Measurements from ENCODE around the gene TTI1. TPM values are rescaled to one million over a fixed set of nuclear protein-coding genes. Genes with fewer than 3 reads are reported as not detected.

The TTI1 gene
- polyA plus RNA-seq, 4 donors: 5.7 to 21.4 (median 6.8) TPM

- no peak overlapping the region for H3K27ac ChIP-seq (ENCODE audit: low read depth in 1 of 3, low read length in 2 of 3)
These were observed 93.3 kb downstream of the TTI1 start for GRCh38 chr20:37939701-37940560.

DNA sequence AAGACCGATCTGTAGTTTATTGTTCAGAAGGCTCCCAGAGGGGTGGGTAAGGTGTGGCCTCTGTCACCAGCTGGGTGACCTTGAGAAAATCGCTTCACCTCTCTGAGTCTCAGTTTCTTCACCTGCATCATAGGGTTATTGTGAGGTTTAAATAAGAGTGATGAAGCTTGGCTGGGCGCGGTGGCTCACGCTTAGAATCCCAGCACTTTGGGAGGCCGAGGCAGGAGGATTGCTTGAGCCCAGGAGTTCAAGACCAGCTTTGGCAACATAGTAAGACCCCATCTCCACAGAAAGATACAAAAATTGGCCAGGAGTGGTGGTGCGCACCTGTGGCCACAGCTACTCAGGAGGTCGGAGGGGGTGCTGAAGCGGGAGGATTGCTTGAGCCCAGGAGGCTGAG, 94.3 kb downstream of the TTI1 start:
- no peaks in the 10 kb centered on the region for H3K9me3 ChIP-seq (ENCODE audit: control insufficient read depth in 2 of 2, insufficient read depth in 1 of 2, low read depth in 1 of 2, low read length in 1 of 2)
- peaks cover 0 to 4% (median 0%) of the 10 kb centered on the region in 3 donors for H3K27me3 ChIP-seq (ENCODE audit: control insufficient read depth in 3 of 3, insufficient read depth in 3 of 3, low read length in 3 of 3)
- H3K4me1 ChIP-seq (ENCODE audit: control insufficient read depth in 3 of 3, insufficient read depth in 2 of 3, low read depth in 1 of 3, low read length in 2 of 3): no peaks in the 10 kb centered on the region
- H3K36me3 ChIP-seq (ENCODE audit: control insufficient read depth in 3 of 3, insufficient read depth in 2 of 3, low read depth in 1 of 3, low read length in 3 of 3): no peaks in the 10 kb centered on the region
- FAIRE-seq (no peak), DNase-seq (no peak)
- H3K4me3 ChIP-seq (ENCODE audit: low read depth in 1 of 3, low read length in 3 of 3): no peak overlapping the region
- no peak overlapping the region for H3K27ac ChIP-seq (ENCODE audit: low read depth in 1 of 3, low read length in 2 of 3)
- WGBS, 3 donors: 92 to 95% (median 92%) methylated on average over 9 of the region's 9 CpGs

More at GRCh38 chr20:37939701-37940560, 93.3 kb downstream of the TTI1 start:
- Histone ChIP-seq H3K36me3 (ENCODE audit: control insufficient read depth in 3 of 3, insufficient read depth in 2 of 3, low read depth in 1 of 3, low read length in 3 of 3) (no peaks in the 10 kb centered on the region), H3K27me3 (ENCODE audit: control insufficient read depth in 3 of 3, insufficient read depth in 3 of 3, low read length in 3 of 3) (no peaks in the 10 kb centered on the region), H3K4me3 (ENCODE audit: low read depth in 1 of 3, low read length in 3 of 3) (no peak overlapping the region), H3K9me3 (ENCODE audit: control insufficient read depth in 2 of 2, insufficient read depth in 1 of 2, low read depth in 1 of 2, low read length in 1 of 2) (no peaks in the 10 kb centered on the region), H3K4me1 (ENCODE audit: control insufficient read depth in 3 of 3, insufficient read depth in 2 of 3, low read depth in 1 of 3, low read length in 2 of 3) (no peaks in the 10 kb centered on the region)
- no peak for FAIRE-seq
- no peak for DNase-seq
- WGBS, 3 donors: 83 to 87% (median 85%) methylated on average over 24 to 25 of the region's 25 CpGs

GRCh38 chr20:37938181-37938750, 95.0 kb downstream of the TTI1 start:
- 83 to 91% (median 88%) methylated on average over 12 of the region's 12 CpGs for WGBS, 3 donors
- H3K27ac ChIP-seq (ENCODE audit: low read depth in 1 of 3, low read length in 2 of 3): no peak overlapping the region
- H3K4me1 ChIP-seq (ENCODE audit: control insufficient read depth in 3 of 3, insufficient read depth in 2 of 3, low read depth in 1 of 3, low read length in 2 of 3): no peaks in the 10 kb centered on the region
- no peak overlapping the region for H3K4me3 ChIP-seq (ENCODE audit: low read depth in 1 of 3, low read length in 3 of 3)
- FAIRE-seq: no peak
- no peaks in the 10 kb centered on the region for H3K36me3 ChIP-seq (ENCODE audit: control insufficient read depth in 3 of 3, insufficient read depth in 2 of 3, low read depth in 1 of 3, low read length in 3 of 3)
- peaks cover 0 to 4% (median 0%) of the 10 kb centered on the region in 3 donors for H3K27me3 ChIP-seq (ENCODE audit: control insufficient read depth in 3 of 3, insufficient read depth in 3 of 3, low read length in 3 of 3)
- DNase-seq: peak in 1 of 2 donors; percentile 52
- H3K9me3 ChIP-seq (ENCODE audit: control insufficient read depth in 2 of 2, insufficient read depth in 1 of 2, low read depth in 1 of 2, low read length in 1 of 2): no peaks in the 10 kb centered on the region

GRCh38 chr20:37937686-37938085, 95.6 kb downstream of the TTI1 start:
- no peaks in the 10 kb centered on the region for H3K36me3 ChIP-seq (ENCODE audit: control insufficient read depth in 3 of 3, insufficient read depth in 2 of 3, low read depth in 1 of 3, low read length in 3 of 3)
- FAIRE-seq (no peak), DNase-seq (no peak)
- H3K9me3 ChIP-seq (ENCODE audit: control insufficient read depth in 2 of 2, insufficient read depth in 1 of 2, low read depth in 1 of 2, low read length in 1 of 2): no peaks in the 10 kb centered on the region
- WGBS, 3 donors: 78 to 88% (median 78%) methylated on average over 4 of the region's 4 CpGs
- H3K27ac ChIP-seq (ENCODE audit: low read depth in 1 of 3, low read length in 2 of 3): no peak overlapping the region
- no peak overlapping the region for H3K4me3 ChIP-seq (ENCODE audit: low read depth in 1 of 3, low read length in 3 of 3)
- no peaks in the 10 kb centered on the region for H3K4me1 ChIP-seq (ENCODE audit: control insufficient read depth in 3 of 3, insufficient read depth in 2 of 3, low read depth in 1 of 3, low read length in 2 of 3)
- H3K27me3 ChIP-seq (ENCODE audit: control insufficient read depth in 3 of 3, insufficient read depth in 3 of 3, low read length in 3 of 3): peaks cover 0 to 4% (median 0%) of the 10 kb centered on the region in 3 donors

DNA sequence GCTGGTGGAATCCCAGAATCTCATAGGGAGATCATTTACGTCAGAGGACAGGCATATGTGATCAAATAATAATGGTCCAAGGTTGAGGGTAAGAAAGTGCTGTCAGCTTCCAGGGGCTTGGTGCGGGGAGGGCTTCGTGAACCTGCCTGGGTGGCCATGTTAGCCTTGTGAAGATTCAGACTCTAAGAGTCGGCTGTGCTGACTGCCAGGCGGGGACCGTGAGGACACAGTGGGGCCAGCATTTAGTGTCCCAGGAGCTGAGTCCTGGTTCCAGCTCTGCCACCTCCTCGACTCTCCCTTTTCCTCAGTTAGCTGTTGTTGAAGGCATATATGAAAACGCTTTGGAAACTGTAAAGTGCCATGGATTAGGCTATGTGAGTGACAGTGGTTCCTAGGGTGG, 96.8 kb downstream of the TTI1 start:
- peaks cover 0 to 4% (median 0%) of the 10 kb centered on the region in 3 donors for H3K27me3 ChIP-seq (ENCODE audit: control insufficient read depth in 3 of 3, insufficient read depth in 3 of 3, low read length in 3 of 3)
- H3K36me3 ChIP-seq (ENCODE audit: control insufficient read depth in 3 of 3, insufficient read depth in 2 of 3, low read depth in 1 of 3, low read length in 3 of 3): no peaks in the 10 kb centered on the region
- no peak overlapping the region for H3K4me3 ChIP-seq (ENCODE audit: low read depth in 1 of 3, low read length in 3 of 3)
- H3K9me3 ChIP-seq (ENCODE audit: control insufficient read depth in 2 of 2, insufficient read depth in 1 of 2, low read depth in 1 of 2, low read length in 1 of 2): no peaks in the 10 kb centered on the region
- 91 to 94% (median 93%) methylated on average over 8 of the region's 8 CpGs for WGBS, 3 donors
- no peaks in the 10 kb centered on the region for H3K4me1 ChIP-seq (ENCODE audit: control insufficient read depth in 3 of 3, insufficient read depth in 2 of 3, low read depth in 1 of 3, low read length in 2 of 3)
- no peak for FAIRE-seq
- no peak for DNase-seq
- H3K27ac ChIP-seq (ENCODE audit: low read depth in 1 of 3, low read length in 2 of 3): no peak overlapping the region

DNA sequence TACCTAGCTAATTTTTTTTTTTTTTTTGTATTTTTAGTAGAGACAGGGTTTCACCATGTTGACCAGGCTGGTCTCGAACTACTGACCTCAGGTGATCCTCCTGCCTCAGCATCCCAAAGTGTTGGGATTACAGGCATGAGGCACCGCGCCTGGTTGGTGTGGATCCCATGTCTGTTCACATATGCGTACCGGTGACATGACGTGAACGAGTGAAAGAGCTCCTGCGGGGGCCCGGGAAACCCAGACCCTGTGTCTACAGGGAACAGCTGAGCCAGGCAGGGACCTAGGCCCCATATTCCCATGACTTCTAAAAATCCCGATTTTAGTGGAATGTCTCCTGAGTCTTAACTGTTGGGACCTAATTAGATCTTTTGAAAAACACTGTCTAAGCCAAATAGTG, 97.2 kb downstream of the TTI1 start:
- DNase-seq: no peak
- FAIRE-seq: no peak
- Histone ChIP-seq H3K36me3 (ENCODE audit: control insufficient read depth in 3 of 3, insufficient read depth in 2 of 3, low read depth in 1 of 3, low read length in 3 of 3) (no peaks in the 10 kb centered on the region), H3K4me3 (ENCODE audit: low read depth in 1 of 3, low read length in 3 of 3) (no peak overlapping the region), H3K9me3 (ENCODE audit: control insufficient read depth in 2 of 2, insufficient read depth in 1 of 2, low read depth in 1 of 2, low read length in 1 of 2) (no peaks in the 10 kb centered on the region), H3K4me1 (ENCODE audit: control insufficient read depth in 3 of 3, insufficient read depth in 2 of 3, low read depth in 1 of 3, low read length in 2 of 3) (no peaks in the 10 kb centered on the region), H3K27ac (ENCODE audit: low read depth in 1 of 3, low read length in 2 of 3) (no peak overlapping the region), H3K27me3 (ENCODE audit: control insufficient read depth in 3 of 3, insufficient read depth in 3 of 3, low read length in 3 of 3) (peaks cover 0 to 4% (median 0%) of the 10 kb centered on the region in 3 donors)
- 89 to 94% (median 91%) methylated on average over 10 of the region's 10 CpGs for WGBS, 3 donors

DNA sequence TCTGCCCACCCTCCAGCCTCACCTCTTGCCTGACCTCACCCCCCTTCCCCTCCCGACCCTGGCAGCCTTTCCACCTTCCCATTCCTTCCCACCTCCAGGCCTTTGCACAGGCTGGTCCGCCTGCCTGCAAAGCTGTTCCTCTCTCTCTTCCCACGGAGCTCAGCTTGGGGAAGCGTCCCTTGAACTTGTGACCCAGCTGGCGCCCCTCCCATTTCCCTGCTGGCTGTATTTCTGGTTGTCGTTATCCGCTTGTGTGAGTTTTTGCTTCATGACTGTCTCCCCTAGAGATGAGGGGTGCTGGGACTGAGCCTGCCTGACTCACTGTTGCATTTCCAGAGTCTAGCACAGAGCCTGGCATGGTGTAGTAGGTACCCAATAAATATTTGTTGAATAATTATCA, 97.8 kb downstream of the TTI1 start:
- H3K36me3 ChIP-seq (ENCODE audit: control insufficient read depth in 3 of 3, insufficient read depth in 2 of 3, low read depth in 1 of 3, low read length in 3 of 3): no peaks in the 10 kb centered on the region
- no peak overlapping the region for H3K4me3 ChIP-seq (ENCODE audit: low read depth in 1 of 3, low read length in 3 of 3)
- no peaks in the 10 kb centered on the region for H3K4me1 ChIP-seq (ENCODE audit: control insufficient read depth in 3 of 3, insufficient read depth in 2 of 3, low read depth in 1 of 3, low read length in 2 of 3)
- WGBS, 3 donors: 40 to 51% (median 46%) methylated on average over 7 of the region's 7 CpGs
- H3K27ac ChIP-seq (ENCODE audit: low read depth in 1 of 3, low read length in 2 of 3): no peak overlapping the region
- H3K27me3 ChIP-seq (ENCODE audit: control insufficient read depth in 3 of 3, insufficient read depth in 3 of 3, low read length in 3 of 3): peaks cover 0 to 4% (median 0%) of the 10 kb centered on the region in 3 donors
- no peak for DNase-seq
- FAIRE-seq: no peak
- no peaks in the 10 kb centered on the region for H3K9me3 ChIP-seq (ENCODE audit: control insufficient read depth in 2 of 2, insufficient read depth in 1 of 2, low read depth in 1 of 2, low read length in 1 of 2)

GRCh38 chr20:37934634-37935375, 98.5 kb downstream of the TTI1 start:
- FAIRE-seq (no peak), DNase-seq (no peak)
- Histone ChIP-seq H3K36me3 (ENCODE audit: control insufficient read depth in 3 of 3, insufficient read depth in 2 of 3, low read depth in 1 of 3, low read length in 3 of 3) (no peaks in the 10 kb centered on the region), H3K27ac (ENCODE audit: low read depth in 1 of 3, low read length in 2 of 3) (no peak overlapping the region), H3K4me3 (ENCODE audit: low read depth in 1 of 3, low read length in 3 of 3) (no peak overlapping the region), H3K9me3 (ENCODE audit: control insufficient read depth in 2 of 2, insufficient read depth in 1 of 2, low read depth in 1 of 2, low read length in 1 of 2) (no peaks in the 10 kb centered on the region), H3K4me1 (ENCODE audit: control insufficient read depth in 3 of 3, insufficient read depth in 2 of 3, low read depth in 1 of 3, low read length in 2 of 3) (no peaks in the 10 kb centered on the region), H3K27me3 (ENCODE audit: control insufficient read depth in 3 of 3, insufficient read depth in 3 of 3, low read length in 3 of 3) (peaks cover 0 to 4% (median 0%) of the 10 kb centered on the region in 3 donors)
- WGBS, 3 donors: 80 to 85% (median 84%) methylated on average over 14 of the region's 14 CpGs

Measured in small intestine (tissue), 7 donors.